Activated CD4-positive, CD25-positive, alpha-beta regulatory T cell treated with anti-CD3 and anti-CD28 coated beads, Interleukin-2, amount 50 U/mL, for 24 hours (primary cell): Measurements from ENCODE around the gene PPIE.
A peak's percentile ranks its signal among the peaks of the same experiment; 100 is the strongest.
"Not testable (repeated sequence)": the region's sequence is repeated elsewhere in the genome, so short reads cannot be mapped to it uniquely, and the experiment has no call there.

Experiments
- ATAC-seq, 2 donors: fragments of 150-1000 bp; cut with Tn5 transposase; one replicate each; pipeline ENCODE4 v1.10.0; 2021; ENCODE audit warnings: mild to moderate bottlenecking in 1 of 2, moderate library complexity in 1 of 2

PPIE gene

DNA sequence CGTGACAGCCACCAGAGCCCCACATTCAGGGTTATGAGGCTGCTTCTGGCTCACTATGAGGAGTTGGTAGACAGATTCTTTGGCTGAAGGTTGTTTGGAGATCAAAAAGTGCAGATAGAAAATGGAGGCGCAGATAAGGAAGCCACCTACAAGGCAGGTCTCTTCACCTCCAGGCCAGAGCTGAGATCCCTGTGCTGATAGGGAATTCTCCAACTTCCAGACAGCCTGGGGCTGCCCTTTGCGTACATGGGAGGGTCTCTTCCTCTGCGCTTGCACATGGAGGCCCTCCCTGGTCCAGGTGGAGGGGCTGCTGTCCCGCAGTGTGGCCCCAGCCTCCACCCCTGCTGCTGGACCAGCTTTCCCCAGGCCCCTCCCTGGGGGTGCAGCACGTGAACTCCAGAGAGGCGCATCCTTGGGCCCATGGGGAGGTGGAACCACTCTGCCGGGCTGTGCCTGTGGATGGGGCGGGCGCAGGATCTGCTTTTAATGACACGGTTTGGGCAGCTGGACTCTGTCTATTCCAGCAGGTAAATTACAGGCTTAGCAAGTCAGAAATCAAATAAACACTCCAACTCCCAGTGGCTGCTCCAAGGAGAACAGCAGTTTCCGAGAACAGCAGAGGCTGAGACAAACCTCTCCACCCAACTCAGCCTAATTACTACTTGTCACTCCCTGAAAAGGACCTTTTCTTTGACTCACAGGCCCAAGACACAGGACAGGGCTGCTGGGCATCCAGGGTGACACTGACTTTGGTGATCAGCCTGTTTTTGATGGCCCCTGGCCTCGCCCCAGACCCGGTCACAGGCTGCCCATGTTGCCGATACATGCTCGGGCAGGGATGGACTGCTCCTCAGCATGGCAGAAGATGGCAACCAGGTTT lies 20.1 kb downstream of the PPIE start:
- no peak for ATAC-seq

DNA sequence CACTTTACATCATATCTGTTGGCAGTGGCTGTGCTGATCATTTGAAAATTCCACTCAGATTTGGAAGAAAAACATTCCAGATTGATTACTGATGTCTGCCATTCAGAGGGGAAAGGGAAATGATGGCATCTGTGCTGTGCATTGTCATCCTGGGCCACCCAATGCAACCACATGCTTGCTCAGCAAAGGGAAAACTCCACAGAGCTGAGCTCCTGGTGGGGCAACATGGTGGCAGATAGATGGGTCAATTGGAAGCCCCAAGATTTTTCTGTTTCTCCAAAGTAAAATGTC lies 20.7 kb downstream of the PPIE start:
- no peak for ATAC-seq

DNA sequence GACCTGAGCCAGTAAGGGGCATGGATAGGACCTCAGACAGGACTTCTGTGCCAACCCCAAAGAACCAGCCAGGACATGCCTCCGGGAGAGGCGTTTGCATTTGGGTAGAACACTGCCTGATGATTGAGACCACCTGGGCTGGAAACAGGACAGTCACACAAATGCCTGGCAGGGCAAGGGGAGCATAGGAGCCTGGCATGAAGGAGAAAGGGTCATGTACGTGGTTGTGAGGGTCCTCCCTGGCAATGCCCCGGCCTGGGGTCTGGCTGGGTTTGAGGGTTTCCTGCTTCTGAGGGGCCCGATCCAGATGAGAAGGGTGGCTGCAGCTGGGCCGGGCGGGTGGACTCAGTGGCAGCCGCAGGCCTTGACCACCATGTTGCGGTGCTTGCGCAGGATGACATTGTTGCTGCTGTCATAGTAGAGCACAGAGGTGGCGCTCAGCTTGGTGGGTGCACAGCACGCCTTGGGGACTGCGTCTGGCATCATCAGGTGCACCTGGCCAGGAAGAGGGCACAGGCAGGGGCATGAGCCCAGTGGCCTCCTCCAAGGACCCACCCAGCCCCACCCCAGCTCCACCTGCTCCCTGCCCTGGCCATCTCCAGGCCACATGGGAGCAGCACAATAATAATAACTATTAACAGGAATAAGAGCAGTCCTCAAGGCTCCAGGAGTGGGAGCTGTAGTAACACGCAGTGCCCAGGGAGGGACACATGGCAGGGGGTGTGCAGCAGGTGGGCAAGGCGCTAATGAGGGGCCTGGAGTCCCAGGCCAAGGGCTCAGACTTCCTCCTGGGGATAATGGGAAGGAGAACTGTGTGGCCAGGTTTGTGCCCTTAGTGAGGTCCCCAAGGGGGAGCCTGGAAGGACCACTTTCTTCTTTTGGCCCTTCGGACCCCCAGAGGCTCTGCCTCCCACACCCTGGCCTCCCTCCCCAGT lies 21.7 kb downstream of the PPIE start:
- no peak for ATAC-seq

DNA sequence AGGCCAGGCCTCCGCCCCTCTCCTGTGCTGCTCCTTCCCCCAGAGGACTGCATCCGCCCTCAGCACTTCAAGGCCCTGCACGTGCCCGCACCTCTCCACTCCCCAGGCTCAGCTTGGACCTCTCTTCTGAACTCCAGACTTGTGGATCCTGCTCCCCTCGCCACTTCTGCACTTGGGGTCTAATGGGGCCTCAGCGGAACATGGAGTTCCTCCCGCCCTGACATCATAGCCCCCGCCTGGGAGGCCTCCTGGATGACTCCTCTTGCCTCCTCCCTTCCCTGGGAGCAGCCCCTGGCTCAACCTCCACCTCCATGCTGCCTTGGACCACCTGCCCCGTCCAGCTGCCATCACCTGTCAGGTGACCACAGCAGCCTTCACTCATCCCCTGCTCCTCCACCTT lies 22.3 kb downstream of the PPIE start:
- ATAC-seq = no peak

DNA sequence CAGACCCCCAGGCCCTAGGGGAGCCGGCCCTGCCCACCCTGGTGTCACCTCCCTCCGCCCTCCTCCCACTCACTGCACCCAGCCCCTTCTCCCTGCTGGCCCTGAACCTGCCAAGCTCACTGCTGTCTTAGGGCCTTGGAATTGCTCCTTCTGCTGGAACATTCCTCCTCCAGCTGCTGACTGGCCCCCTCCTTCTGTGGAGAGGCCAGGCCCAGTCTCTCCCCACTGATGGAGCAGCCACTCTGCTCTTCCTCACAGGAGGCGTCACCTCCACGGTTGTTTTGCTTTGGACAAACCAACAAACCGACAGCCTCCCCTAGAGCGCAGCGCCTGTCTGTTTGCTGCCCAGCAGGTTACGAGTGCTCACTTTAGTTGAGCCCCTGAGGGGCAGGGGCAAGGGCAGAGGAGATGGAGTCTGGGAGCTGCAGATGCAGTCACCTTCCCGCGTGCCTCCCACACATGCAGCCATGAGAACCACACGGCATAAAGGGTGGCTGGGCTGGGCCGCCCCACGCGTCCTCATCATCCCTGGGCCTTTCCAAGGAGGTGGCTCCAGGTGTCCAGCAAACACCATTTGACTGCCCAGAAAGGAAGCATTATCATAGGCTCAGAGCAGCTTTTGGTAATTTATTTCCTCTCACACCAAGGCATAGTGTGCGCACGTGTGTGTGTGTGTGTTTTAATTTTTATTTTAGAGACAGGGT lies 23.0 kb downstream of the PPIE start:
- ATAC-seq = no peak

DNA sequence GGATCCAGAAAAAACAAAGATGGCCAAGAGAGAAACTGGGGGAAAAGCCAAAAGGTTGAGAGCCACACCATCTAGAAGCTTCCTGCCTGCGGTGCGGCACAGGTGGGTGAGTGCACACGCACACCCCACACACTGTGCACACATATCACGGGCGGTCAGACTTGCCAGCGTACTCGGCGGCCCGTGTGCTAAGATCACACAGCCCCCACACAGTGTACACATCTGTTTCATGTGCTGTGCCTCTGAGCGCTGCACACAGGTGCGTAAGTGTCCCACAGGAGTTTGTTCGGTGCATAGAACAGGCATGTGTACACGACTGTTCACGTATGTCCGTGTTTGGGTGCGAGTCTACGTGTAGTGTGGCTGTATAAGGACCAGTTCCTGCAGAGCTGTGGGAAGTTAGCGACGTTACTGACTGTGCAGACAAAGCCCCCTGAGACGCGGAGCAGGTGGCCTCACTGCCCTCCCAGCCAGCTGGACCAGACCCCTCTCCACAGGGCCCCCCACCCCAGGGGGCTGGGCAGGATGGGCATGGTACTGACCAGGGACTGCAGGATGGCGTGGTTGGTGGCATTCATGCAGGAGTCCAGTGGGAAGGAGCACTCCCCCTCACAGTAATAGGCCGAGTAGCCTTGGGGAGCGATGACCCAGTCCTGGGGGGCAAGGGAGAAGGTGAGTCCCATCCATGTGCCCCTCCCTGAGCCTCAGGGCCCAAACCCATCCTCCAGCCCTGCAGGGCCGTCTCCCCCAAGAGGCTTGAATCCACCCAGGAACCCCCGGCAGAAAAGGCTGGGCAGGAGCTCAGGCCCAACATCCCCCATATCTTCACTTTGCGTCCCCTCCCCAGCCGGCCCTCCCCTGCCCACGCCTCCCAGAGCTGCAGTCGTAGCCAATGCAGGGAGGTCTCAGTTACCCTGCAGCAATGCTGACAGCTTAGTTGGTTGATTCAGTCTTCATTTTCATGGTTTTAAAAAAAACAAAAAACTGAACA lies 24.2 kb downstream of the PPIE start:
- no peak for ATAC-seq

DNA sequence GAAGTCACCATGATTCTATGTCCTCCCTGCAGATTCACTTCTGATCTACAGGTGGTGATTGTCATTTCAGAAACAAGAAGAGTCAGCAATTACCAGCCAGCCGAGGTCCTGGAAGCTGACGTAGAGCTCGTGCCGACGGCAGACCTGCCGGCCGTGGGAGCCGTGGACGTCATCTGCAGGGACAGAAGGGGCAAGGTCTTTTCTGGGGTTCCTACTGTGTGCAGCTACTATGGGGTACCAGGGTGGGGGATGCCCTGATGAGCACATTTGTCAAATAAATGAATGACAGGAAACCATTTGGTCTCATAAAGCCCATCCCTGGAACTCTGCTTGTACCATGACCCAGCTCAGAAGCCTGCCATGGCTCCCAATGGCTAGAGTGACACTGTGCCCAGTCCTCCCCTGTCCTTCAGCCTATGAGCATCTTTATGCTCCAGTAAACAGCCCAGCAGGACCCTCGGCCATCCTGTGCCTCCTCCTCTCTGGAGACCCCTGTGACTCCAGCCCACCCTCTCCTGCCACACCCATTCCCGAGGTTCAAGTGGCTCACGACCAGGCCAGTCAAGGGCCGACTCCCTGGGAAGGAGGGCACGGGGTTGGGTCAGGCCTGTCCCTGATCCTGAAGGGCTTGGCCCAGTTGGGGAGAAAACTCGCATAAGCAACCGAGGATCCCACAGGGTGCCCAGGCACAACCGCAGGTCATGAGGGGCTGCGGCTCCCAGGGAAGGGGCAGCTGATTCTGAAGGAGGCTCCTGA lies 25.1 kb downstream of the PPIE start:
- not testable (repeated sequence) for ATAC-seq

DNA sequence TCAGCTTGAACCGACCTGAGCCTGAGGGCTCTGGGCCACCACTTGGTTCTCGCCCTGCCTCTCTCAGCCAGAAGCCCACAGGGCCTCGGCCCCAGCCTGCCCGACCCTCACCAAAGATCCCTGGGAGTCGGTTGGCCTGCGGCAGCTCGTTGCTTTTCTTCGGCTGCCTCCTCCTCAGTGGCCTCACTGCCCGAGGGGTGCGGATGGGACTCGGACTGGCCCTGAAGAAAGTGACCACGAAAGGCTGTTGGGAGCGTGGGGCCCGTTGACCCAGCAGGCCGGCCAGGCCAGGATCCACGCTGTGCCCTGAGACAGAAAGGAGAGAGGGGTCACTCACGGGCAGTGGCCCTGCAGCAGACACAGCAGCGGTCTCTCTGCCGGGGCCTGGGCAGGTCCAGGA lies 25.8 kb downstream of the PPIE start:
- not testable (repeated sequence) for ATAC-seq

DNA sequence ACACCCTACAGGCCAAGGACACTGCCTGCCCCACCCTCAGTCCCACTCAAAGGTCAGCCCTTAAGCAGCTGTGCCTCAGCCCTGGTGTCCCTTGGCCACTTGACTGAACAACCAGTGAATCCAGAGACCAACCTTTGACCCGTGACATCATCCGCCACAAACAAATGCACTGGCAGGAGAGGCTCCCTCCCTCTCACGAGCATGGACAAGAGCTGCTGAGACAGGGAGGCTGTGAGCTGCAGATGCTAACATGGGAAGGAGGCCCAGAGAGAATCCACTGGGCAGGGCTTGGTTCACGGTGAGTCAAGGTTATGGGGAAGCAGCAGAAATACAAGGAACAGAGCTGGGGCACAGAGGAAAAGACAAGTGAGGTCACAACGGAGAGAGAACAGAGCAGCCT lies 27.8 kb downstream of the PPIE start:
- ATAC-seq = not testable (repeated sequence)

DNA sequence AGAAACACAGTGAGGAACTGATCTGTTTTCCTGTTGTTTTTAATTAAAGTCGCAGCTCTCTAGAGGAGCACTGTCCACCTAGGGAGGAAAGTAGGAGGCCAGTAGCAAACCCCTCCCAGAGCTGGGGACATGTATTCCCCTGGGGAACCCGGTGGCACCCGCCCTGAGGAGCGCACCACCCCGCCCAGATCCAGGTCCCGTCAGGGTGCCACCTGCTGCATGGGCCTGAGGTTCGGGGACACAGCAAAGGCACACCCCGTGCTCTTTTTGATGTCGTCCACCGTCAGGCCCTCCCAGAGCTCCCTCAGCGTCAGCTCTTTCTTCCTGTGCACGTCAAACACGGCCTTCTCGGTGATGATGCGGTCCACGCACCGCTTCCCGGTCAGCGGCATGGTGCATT lies 30.8 kb downstream of the PPIE start:
- not testable (repeated sequence) for ATAC-seq

DNA sequence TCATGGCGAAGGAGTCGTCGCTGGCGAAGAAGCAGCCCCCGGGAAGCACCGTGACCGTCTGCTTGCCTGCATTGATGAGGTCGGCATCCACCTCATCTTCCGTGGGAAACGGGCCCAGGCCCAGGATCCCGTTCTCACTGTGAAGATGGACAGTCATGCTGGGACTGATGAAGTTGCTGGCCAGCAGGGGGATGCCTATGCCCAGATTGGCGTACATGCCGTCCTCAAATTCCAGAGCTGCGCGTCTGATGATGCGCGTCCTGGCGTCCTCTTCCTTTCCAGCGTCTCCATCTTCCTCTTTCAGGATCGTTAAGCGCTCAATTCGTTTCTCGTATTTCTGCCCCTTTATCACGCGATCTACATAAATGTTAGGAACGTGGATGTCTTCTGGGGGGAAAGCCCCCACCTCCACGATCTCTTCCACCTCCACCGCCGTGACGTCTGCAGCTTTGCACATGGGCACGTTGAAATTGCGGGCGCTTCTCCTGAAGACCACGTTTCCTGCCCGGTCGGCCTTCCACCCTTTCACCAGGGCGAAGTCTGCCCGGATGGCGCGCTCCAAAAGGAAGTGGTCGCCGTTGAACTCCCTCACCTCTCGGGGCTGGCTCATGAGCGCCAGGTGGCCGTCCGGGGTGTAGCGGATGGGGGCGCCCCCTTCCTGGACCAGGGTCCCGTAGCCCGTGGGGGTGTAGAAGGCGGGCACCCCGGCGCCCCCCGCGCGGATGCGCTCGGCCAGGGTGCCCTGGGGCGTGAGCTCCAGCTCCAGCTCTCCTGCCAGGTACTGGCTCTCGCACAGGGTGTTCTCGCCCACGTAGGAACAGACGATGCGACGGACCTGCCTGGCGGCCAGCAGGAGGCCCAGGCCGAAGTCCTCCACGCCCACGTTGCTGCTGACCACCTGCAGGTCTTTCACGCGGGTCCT lies 31.7 kb downstream of the PPIE start:
- peak; percentile 42 to 59 for ATAC-seq

DNA sequence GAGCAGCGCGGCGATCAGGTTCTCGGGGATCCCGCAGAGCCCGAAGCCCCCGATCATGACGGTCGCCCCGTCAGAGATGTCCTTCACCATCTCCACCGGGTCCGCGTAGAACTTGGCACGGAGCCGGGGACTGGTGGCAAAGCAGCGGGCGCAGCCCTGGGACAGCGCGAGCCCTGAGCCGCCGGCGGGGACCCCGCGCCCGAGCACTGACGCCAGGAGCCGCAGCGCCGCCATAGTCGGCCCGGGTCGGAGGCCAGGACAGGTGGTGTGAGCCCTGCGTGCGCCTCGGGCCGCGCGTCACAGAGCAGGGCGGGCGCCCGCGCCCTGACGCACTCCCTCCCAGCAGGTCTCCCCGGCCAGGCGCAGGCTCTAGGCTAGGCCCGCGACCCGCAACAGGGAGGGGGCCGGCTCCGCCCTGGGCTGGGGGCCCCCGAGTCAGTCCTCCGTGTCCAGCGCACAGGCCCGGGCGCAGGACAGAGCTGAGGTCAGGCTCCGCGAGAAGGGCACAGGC lies 32.4 kb downstream of the PPIE start, which contains the start of gene OXCT2:
OXCT2 (minus strand) TSS at position 327 of the 511 bp plus-strand sequence; CDS start at position 234, 93 bp downstream.
- peak; percentile 37 to 70 for ATAC-seq

DNA sequence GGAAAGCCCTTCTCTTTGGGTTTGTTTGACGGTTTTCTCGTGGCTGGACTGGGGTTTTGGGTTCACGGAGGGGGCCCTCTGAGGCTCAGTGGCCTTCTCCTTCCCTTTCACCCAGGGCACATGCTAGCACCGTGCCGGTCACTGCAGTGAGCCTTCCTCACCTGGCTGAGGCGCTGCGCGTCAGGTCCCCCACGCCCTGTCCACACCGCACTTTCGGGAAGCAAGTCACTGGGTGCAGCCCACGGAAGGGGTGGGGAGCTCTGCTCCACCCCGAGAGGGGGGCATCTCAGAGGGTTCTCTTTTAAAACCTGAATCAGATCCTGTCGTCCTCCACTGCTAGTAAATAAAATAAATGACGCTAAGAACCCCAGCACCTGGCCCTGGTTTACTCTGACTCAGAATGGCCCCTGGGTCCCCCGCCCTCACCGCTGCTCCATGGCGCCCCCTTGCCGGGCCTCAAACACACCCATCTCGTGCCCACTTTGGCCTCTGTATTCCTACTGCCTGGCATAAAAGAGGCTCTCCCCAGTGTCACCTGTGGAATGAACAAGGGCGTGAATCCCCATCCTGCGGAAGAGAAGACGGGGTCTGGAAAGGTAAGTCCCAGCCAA lies 34.8 kb downstream of the PPIE start:
- ATAC-seq = peak in 1 of 2 donors; percentile 32

DNA sequence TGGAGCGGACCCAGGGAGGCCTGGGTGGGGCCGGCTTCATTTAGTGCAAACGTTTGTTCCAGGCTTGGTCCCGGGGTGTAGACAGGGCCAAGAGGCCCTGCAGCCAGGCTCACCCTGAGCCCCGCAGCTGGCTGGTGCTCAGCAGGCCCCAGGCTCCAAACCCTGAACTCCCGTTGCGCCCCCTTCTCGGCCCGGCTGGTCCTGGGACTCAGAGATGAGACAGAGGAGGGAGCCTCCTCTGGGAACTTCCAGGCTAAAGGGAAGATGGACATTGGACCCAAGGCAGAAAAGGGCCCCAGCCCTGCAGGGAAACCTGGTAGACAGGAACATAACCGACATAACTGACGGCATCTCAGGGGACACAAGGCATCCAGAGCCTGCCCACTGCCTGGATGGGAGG lies 36.5 kb downstream of the PPIE start:
- not testable (repeated sequence) for ATAC-seq

DNA sequence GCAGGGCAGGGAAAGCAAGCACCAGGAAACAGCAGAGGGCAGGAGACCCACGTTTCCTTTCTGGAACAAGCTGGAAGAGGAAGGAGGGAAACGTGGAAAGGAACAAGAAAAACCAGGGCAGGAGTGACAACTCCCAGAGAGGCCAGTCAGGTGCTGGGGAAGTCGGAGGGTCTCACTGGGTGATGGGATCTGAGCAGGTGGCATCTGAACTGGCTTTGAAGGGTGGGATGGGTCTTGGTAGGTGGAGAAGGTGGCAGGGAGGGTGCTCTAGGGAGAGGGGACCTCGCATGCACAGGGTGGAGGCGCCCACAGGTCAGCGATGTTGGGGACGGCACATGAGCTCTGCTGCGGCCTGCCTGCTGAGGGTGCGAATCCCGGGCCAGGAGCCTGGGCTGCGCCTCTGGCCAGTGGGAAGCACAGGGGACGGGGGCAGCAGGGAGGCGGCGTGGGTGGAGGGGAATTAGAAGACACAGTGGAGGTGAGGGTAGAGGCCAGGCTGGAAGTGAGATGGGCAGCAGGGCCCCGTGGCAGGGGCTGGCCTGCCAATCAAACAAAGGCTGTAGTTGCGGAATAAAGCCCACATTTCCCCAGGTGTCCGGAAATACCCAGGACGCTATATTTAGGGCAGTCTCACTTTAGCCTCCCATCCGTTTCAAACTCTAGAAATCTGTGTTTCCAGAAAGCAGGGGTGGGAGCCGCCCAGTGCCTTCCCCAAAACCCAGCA lies 37.2 kb downstream of the PPIE start:
- ATAC-seq = not testable (repeated sequence)

DNA sequence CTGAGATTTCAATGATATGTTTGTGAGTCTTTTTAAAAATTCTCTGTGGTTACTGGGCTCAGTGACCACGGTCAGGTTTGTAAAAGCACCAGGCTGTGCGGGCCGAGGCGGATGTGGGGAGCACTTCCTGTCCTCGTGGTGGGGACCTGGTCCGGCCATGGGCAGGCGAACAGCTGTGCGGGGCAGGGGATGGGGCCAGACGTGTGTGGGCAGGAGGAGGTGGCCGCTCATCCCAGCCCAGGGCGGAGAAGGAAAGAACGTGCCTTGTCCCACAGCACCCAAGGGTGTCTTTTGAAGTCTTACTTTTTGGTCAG lies 37.7 kb downstream of the PPIE start:
- no peak for ATAC-seq

DNA sequence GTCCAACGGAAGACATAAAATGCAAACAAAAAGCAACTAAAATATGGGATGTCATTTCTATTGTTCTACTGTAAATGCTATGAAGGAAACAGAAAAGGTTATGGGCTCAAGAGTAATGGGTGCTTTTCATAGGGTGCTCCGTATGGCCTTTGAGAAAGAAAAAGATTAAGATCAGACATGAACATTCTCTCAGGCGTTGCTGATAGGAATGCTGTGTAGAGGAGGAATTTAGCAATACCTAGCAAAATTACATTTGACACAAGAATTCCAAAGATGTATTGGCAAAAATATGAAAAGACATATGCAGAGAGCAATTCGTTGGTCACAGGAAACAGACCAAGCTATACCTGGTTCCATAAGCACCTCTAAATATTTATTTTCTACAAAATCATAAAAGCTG lies 38.2 kb downstream of the PPIE start:
- no peak for ATAC-seq

DNA sequence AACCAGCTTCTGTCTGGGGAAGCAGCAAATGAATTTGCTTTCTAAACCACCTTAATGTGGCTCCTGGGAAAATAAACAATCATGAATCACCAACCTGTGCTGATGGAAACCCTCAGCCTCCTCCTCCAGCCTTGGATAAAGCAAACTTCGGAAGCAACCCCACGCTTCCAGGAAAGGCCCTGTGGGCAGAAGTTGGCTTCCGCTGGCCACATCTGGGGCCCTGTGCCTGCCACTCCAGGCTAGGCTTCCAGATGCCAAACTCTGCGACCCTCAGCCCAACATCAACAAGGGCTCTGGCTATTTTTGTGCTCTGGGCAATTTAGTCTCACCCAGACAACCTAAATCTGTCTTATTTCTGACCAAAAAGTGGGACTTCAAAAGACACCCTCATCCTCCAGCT lies 38.6 kb downstream of the PPIE start:
- ATAC-seq = no peak

DNA sequence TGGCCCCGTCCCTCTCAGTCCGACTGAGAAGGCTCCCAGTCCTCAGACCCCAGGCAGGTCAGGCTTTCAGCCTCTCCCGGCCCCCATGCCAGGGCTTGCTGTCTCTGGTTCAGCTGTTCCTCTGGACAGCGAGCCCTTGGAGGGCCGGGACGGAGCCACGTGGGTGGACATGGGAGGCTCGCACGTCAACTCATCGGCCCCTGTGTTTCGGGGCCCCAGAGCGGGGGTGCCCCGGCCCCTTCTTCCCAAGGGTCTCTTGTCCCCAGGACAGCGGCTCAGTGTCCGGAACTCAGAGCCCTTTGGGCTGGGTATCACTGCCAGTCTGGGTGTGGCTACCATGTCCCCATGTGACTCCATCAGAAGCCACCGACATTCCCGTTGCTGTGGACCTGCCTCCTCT lies 39.2 kb downstream of the PPIE start:
- not testable (repeated sequence) for ATAC-seq
